HG03175 (cell line): ENCODE results near the gene PLEKHS1.

Source experiments
- ATAC-seq: cut with Tn5 transposase; IDR thresholded peaks from one replicate; pipeline ENCODE4 v1.9.1; 2021; ENCODE audit warnings: mild to moderate bottlenecking, moderate library complexity; ENCODE audit not compliant: unreplicated experiment

PLEKHS1 gene

GRCh38 chr10:113751181-113751732, at the start of gene PLEKHS1:
TSS of gene PLEKHS1 (plus strand) at chr10:113751682. CDS start at chr10:113755278, 3,596 bp downstream.
- no peak for ATAC-seq

- no peak for ATAC-seq
Measured at GRCh38 chr10:113704637-113705343, 46.7 kb upstream of the PLEKHS1 start.

GRCh38 chr10:113705344-113705652, 46.2 kb upstream of the PLEKHS1 start:
- ATAC-seq, result no peak

GRCh38 chr10:113706623-113707022, 44.9 kb upstream of the PLEKHS1 start:
- no peak for ATAC-seq

- no peak for ATAC-seq
Measured at GRCh38 chr10:113708640-113709039, 42.8 kb upstream of the PLEKHS1 start.

- ATAC-seq, result no peak
Measured at GRCh38 chr10:113709221-113709838, 42.2 kb upstream of the PLEKHS1 start.

- no peak for ATAC-seq
Measured at GRCh38 chr10:113711142-113711541, 40.3 kb upstream of the PLEKHS1 start.

GRCh38 chr10:113712024-113712423, 39.5 kb upstream of the PLEKHS1 start:
- ATAC-seq, result no peak

- no peak for ATAC-seq
Measured at GRCh38 chr10:113712755-113713639, 38.5 kb upstream of the PLEKHS1 start.

GRCh38 chr10:113713640-113713982, 37.9 kb upstream of the PLEKHS1 start:
- ATAC-seq, result no peak

- ATAC-seq, result no peak
Measured at GRCh38 chr10:113716109-113716910, 35.2 kb upstream of the PLEKHS1 start.

- no peak for ATAC-seq
Measured at GRCh38 chr10:113718969-113719822, 32.3 kb upstream of the PLEKHS1 start.

GRCh38 chr10:113720386-113720785, 31.1 kb upstream of the PLEKHS1 start:
- ATAC-seq, result no peak

- no peak for ATAC-seq
Measured at GRCh38 chr10:113732160-113732881, 19.2 kb upstream of the PLEKHS1 start.

- no peak for ATAC-seq
Measured at GRCh38 chr10:113732966-113733365, 18.5 kb upstream of the PLEKHS1 start.

- no peak for ATAC-seq
Measured at GRCh38 chr10:113733635-113734034, 17.8 kb upstream of the PLEKHS1 start.

GRCh38 chr10:113735913-113736312, 15.6 kb upstream of the PLEKHS1 start:
- peak; percentile 75 for ATAC-seq

- no peak for ATAC-seq
Measured at GRCh38 chr10:113736576-113736975, 14.9 kb upstream of the PLEKHS1 start.

GRCh38 chr10:113739031-113739430, 12.5 kb upstream of the PLEKHS1 start:
- ATAC-seq, result no peak
